ENCODE results near the gene ACER1.

- TF ChIP-seq CTCF (IDR thresholded peaks at IDR 0.05) (peak in 1 of 4 experiments; percentile 31), POLR2A (IDR thresholded peaks at IDR 0.05) (no peak), POLR2AphosphoS5 (IDR thresholded peaks at IDR 0.05) (no peak)
Measured at GRCh38 chr19:6312018-6312417, 21.4 kb downstream of the ACER1 start.

Measured in prostate gland (tissue), 2 donors.